Fibroblast of lung (primary cell): Measurements from ENCODE around the gene HSP90AB1. TPM values are rescaled to one million over a fixed set of nuclear protein-coding genes. Genes with fewer than 3 reads are reported as not detected.

Experiments used
- DNase-seq, 2 donors: peaks; one replicate each; pipeline versions ENCODE4 v3.0.0 to v3.0.0-alpha.2; 2010; ENCODE audit warnings: low read depth in 2 of 2
- H2AFZ ChIP-seq: 2 replicates; pipeline ENCODE4 v1.5.1; 2012; ENCODE audit warnings: low read length, control low read depth, inconsistent platforms
- H3K27ac ChIP-seq: 2 replicates; pipeline ENCODE4 v1.5.1; 2011; ENCODE audit warnings: low read length, control low read depth; ENCODE audit not compliant: insufficient read depth
- H3K27me3 ChIP-seq: 2 replicates; pipeline ENCODE4 v1.5.1; 2011; ENCODE audit warnings: mild to moderate bottlenecking, low read length; ENCODE audit not compliant: control insufficient read depth, insufficient read depth
- H3K36me3 ChIP-seq: 2 replicates; pipeline ENCODE4 v1.5.1; 2011; ENCODE audit warnings: low read length; ENCODE audit not compliant: control insufficient read depth, insufficient read depth
- H3K4me1 ChIP-seq: 2 replicates; pipeline ENCODE4 v1.5.1; 2011; ENCODE audit warnings: low read length; ENCODE audit not compliant: control insufficient read depth, insufficient read depth; ENCODE audit errors: extremely low read depth
- H3K4me2 ChIP-seq: 2 replicates; pipeline ENCODE4 v1.5.1; 2011; ENCODE audit warnings: low read length, control low read depth; ENCODE audit not compliant: insufficient read depth; ENCODE audit errors: extremely low read depth
- H3K4me3 ChIP-seq, 4 experiments: fragments of 200-600 bp in 1 of 4; sonication (generic) in 1 of 4; replicated peaks in 1 of 4; 2 replicates each; pipeline ENCODE4 v1.5.1; 2011 to 2016; ENCODE audit warnings: low read length in 4 of 4, low read depth in 3 of 4, mild to moderate bottlenecking in 3 of 4, control low read depth in 2 of 4, inconsistent platforms in 1 of 4, mixed read lengths in 1 of 4; ENCODE audit not compliant: insufficient read depth in 1 of 4; ENCODE audit errors: control extremely low read depth in 1 of 4
- H3K79me2 ChIP-seq: 2 replicates; pipeline ENCODE4 v1.5.1; 2012; ENCODE audit warnings: mild to moderate bottlenecking, low read length, inconsistent platforms; ENCODE audit not compliant: control insufficient read depth, insufficient read depth
- H3K9ac ChIP-seq: 2 replicates; pipeline ENCODE4 v1.5.1; 2011; ENCODE audit warnings: mild to moderate bottlenecking, low read length, control low read depth; ENCODE audit not compliant: insufficient read depth
- H3K9me3 ChIP-seq: 2 replicates; pipeline ENCODE4 v1.5.1; 2012; ENCODE audit warnings: low read depth, low read length; ENCODE audit not compliant: control insufficient read depth, insufficient read depth
- H4K20me1 ChIP-seq: 2 replicates; pipeline ENCODE4 v1.5.1; 2011; ENCODE audit warnings: low read length; ENCODE audit not compliant: control insufficient read depth, insufficient read depth; ENCODE audit errors: extremely low read depth
- CTCF ChIP-seq, 2 donors: IDR thresholded peaks in 1 of 2; conservative IDR thresholded peaks in 1 of 2; 1 replicate in 1 of 2; 2 replicates in 1 of 2; pipeline ENCODE4 v1.5.1; 2011 to 2012; ENCODE audit warnings: low read length in 2 of 2, control low read depth in 1 of 2, inconsistent platforms in 1 of 2, low read depth in 1 of 2, mild to moderate bottlenecking in 1 of 2
- EZH2 ChIP-seq: IDR thresholded peaks from 2 replicates; pipeline ENCODE4 v1.5.1; 2012; ENCODE audit warnings: low read length, control low read depth, mild to moderate bottlenecking; ENCODE audit errors: missing control alignments
- polyA plus RNA-seq, 2 donors: library from polyadenylated mRNA; depleted of rRNA in 1 of 2; stranded (reverse) in 1 of 2; unstranded in 1 of 2; fragments of >200 nt; gene quantifications; 2 replicates each; pipeline ENCODE4 v1.2.1, GENCODE V29; 2011 to 2012; ENCODE audit warnings: missing spikeins in 1 of 2
- total RNA-seq: library from RNA; depleted of rRNA; stranded (reverse); fragments of >200 nt; gene quantifications from 2 replicates; pipeline ENCODE4 v1.2.1, GENCODE V29; 2014

HSP90AB1 gene
- total and polyA plus RNA-seq, 2 donors (not counting 1 experiment from before 2014, with no cell fraction given), result 452 to 775 TPM

- no peaks in the 10 kb centered on the region for H4K20me1 ChIP-seq
- H3K27me3 ChIP-seq, result peaks cover 58% of the 10 kb centered on the region
- no peaks in the 10 kb centered on the region for H3K4me1 ChIP-seq
- DNase-seq, result no peak
- H3K79me2 ChIP-seq, result no peaks in the 10 kb centered on the region
- no peak overlapping the region for H3K4me3 ChIP-seq
- no peaks in the 10 kb centered on the region for H3K9me3 ChIP-seq
- no peak overlapping the region for H2AFZ ChIP-seq
- H3K36me3 ChIP-seq, result no peaks in the 10 kb centered on the region
- no peak overlapping the region for H3K27ac ChIP-seq
- H3K9ac ChIP-seq, result no peak overlapping the region
- H3K4me2 ChIP-seq, result no peak overlapping the region
- TF ChIP-seq EZH2 (no peak), CTCF (conservative IDR thresholded peaks at IDR 0.05 in 1 of 2, IDR thresholded peaks at IDR 0.05 in 1 of 2; ENCODE audit: low read depth in 1 of 2, low read length in 2 of 2) (no peak)
These were observed 44.9 kb downstream of the HSP90AB1 start for GRCh38 chr6:44291841-44292240.

- TF ChIP-seq EZH2, result no peak
- no peak for TF ChIP-seq CTCF (conservative IDR thresholded peaks at IDR 0.05 in 1 of 2, IDR thresholded peaks at IDR 0.05 in 1 of 2; ENCODE audit: low read depth in 1 of 2, low read length in 2 of 2)
- H4K20me1 ChIP-seq, result no peaks in the 10 kb centered on the region
- no peak overlapping the region for H3K4me2 ChIP-seq
- no peak for DNase-seq
- no peak overlapping the region for H2AFZ ChIP-seq
- H3K4me1 ChIP-seq, result no peaks in the 10 kb centered on the region
- H3K36me3 ChIP-seq, result no peaks in the 10 kb centered on the region
- no peak overlapping the region for H3K27ac ChIP-seq
- H3K9ac ChIP-seq, result no peak overlapping the region
- H3K27me3 ChIP-seq, result peaks cover 58% of the 10 kb centered on the region
- H3K79me2 ChIP-seq, result no peaks in the 10 kb centered on the region
- no peaks in the 10 kb centered on the region for H3K9me3 ChIP-seq
- no peak overlapping the region for H3K4me3 ChIP-seq
These were observed 45.9 kb downstream of the HSP90AB1 start for GRCh38 chr6:44292661-44293365.

GRCh38 chr6:44294832-44295791 lies 48.2 kb downstream of the HSP90AB1 start:
- H3K4me2 ChIP-seq, result no peak overlapping the region
- H3K9ac ChIP-seq, result no peak overlapping the region
- H3K36me3 ChIP-seq, result peaks cover under 1% of the 10 kb centered on the region
- no peaks in the 10 kb centered on the region for H3K79me2 ChIP-seq
- peaks cover 50% of the 10 kb centered on the region for H3K27me3 ChIP-seq
- H4K20me1 ChIP-seq, result no peaks in the 10 kb centered on the region
- H3K27ac ChIP-seq, result no peak overlapping the region
- H3K4me1 ChIP-seq, result no peaks in the 10 kb centered on the region
- H2AFZ ChIP-seq, result no peak overlapping the region
- H3K4me3 ChIP-seq, result no peak overlapping the region
- DNase-seq, result no peak
- H3K9me3 ChIP-seq, result no peaks in the 10 kb centered on the region
- TF ChIP-seq CTCF (conservative IDR thresholded peaks at IDR 0.05 in 1 of 2, IDR thresholded peaks at IDR 0.05 in 1 of 2; ENCODE audit: low read depth in 1 of 2, low read length in 2 of 2) (no peak), EZH2 (no peak)
